ENCODE results near the gene CPED1.
"Not testable (repeated sequence)": the region's sequence is repeated elsewhere in the genome, so short reads cannot be mapped to it uniquely, and the experiment has no call there.

CPED1 gene

DNA sequence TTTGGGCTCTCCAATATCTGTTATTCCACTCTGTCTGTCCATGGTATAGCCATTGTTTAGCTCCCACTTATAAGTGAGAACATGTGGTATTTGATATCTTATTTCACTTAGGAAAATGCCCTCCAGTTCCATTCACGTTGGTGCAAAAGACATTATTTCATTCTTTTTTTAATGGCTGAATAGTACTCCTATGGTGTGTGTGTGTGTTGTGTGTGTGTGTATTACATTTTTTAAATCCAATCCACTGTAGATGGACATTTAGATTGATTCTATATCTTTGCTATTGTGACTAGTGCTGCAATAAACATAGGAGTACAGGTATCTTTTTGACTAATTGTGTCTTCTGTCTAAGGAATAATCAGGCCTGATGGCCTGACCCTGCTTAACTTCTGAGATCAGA lies 7.4 kb upstream of the CPED1 start:
- no peak for DNase-seq (ENCODE audit: low read depth in 2 of 2)

DNA sequence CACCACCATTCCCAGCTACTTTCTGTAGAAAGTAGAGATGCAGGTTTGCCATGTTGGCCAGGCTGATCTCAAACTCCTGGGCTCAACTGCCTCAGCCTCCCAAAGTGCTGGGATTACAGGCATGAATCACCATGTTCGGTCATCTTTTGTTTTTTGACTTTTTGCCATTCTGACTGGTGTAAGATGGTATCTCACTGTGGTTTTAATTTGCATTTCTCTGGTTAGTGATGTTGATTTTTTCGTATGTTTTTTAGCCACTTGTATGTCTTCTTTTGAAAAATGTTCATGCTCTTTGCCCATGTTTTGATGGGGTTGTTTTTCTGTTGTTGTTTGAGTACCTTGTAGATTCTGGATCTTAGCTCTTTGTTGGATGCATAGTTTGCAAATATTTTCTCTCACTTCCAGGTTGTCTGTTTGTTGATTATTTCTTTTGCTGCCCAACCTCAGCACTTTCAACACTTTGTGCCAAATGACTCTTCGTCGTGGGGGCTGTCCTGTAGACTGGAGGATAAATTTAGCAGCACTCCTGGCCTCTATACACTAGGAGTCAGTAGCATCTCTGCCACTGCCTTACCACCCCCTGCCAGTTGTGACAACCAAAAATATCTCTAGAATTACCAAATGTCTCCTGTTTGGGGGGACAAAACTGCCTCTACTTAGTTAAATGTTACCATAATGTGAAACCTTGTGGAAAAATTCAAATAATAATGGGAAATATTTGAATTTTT lies 6.5 kb upstream of the CPED1 start:
- DNase-seq (ENCODE audit: low read depth in 2 of 2): no peak

DNA sequence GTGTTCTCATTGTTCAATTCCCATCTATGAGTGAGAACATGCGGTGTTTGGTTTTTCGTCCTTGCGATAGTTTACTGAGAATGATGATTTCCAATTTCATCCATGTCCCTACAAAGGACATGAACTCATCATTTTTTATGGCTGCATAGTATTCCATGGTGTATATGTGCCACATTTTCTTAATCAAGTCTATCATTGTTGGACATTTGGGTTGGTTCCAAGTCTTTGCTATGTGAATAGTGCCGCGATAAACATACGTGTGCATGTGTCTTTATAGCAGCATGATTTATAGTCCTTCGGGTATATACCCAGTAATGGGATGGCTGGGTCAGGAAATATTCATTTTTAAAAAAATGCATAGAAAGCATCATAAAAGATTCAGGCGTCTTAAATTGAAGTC lies 4.9 kb upstream of the CPED1 start:
- DNase-seq (ENCODE audit: low read depth in 2 of 2): not testable (repeated sequence)

DNA sequence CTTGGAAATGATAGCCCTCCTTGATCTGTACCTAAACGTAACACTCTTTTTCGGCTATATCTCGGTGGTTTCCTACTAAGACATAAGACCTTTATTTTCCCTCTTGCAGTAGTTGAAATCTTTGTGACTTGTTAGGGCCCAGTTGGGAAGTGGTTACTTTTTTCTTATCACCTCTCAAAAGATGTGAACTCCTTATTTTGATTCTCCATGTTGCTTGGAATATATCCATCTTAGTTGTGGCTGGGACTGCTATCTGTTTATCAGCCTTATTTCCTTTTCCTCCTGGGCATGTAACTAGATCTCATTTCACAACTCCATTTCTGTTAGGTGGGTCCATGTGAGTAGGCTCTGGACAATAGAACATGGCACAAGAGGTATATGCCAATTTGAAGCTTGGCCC lies 4.1 kb upstream of the CPED1 start:
- DNase-seq (ENCODE audit: low read depth in 2 of 2): no peak

DNA sequence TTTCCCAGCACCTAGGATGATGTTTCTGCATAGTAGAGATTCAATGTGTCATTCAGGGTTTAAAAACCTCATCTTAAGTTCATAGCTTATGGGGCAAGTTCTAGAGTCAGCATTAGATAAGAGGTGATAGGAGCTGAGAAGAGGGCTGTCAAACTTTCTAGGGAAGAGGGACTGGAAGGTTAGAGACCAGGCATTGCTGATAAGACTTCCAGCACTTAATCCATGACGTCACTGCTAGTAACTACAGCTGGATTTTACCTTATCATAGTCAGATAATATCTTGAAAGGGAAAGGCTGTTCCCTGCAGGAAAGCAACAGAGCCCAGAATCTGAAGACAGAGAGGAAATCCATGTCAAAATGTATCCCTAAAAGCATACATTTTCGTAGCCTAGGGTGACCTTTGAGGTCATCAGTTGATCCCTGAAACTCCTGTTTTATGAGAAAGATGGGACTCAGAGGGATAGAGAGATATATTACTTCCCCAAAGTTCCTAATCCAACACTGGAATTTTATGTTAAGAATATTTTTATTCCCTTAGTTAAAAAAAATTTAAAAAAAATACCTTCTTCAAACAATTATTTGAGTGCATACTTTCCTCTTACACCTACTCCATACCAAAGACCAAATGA lies 3.3 kb upstream of the CPED1 start:
- no peak for DNase-seq (ENCODE audit: low read depth in 2 of 2)

DNA sequence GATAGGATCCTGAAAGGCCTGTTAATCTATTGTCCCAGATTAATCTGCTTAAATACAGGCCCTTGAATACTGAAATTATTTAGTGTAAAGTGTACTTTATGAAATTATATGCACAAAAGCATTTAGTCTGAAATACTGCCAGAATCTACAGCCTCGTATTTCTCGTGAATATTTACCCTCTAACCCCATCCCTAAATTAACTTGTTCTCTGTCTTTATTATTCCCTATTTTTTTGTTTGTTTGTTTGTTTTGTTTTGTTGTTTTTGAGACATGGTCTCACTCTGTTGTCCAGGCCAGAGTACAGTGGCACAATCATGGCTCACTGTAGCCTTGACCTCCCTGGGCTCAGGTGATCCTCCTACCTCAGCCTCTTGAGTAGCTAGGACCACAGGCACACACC lies 2.7 kb upstream of the CPED1 start:
- DNase-seq (ENCODE audit: low read depth in 2 of 2): no peak

DNA sequence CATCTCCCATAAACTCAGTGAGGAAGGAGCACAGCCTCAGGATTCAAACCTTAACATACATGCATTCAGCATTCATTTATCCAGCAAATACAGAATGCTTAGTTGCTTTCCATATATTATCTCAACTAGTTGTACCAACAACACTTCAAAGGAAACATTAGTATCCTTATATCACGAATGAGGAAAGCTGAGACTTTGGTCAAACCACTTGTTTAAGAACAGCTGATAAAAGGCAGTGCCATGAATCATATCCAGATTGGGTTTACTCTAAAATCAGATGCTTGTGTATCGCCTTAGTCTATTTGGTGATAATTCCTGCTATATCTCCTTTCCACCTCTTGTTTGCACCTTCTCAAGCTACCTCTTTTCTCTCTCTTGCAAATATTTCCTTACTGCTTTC lies 1.9 kb upstream of the CPED1 start:
- no peak for DNase-seq (ENCODE audit: low read depth in 2 of 2)

DNA sequence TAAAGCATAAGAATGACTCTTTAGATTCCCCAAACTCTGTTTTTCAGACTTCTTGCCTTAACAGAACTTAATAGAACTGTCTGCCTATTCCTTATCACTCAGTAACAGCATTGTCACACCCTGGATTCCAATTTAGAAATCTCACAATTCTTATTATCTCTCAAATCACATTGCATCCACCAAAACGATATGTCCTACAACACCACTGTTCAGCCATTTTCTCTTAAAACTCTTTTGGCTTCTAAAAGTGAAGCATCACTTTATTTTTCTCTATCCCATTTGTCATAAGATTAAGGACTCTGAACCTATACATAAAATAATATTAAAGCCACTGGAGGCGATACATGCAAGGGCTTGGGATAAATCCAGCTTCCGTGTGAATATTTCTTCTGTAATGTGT lies 1.2 kb upstream of the CPED1 start:
- no peak for DNase-seq (ENCODE audit: low read depth in 2 of 2)

DNA sequence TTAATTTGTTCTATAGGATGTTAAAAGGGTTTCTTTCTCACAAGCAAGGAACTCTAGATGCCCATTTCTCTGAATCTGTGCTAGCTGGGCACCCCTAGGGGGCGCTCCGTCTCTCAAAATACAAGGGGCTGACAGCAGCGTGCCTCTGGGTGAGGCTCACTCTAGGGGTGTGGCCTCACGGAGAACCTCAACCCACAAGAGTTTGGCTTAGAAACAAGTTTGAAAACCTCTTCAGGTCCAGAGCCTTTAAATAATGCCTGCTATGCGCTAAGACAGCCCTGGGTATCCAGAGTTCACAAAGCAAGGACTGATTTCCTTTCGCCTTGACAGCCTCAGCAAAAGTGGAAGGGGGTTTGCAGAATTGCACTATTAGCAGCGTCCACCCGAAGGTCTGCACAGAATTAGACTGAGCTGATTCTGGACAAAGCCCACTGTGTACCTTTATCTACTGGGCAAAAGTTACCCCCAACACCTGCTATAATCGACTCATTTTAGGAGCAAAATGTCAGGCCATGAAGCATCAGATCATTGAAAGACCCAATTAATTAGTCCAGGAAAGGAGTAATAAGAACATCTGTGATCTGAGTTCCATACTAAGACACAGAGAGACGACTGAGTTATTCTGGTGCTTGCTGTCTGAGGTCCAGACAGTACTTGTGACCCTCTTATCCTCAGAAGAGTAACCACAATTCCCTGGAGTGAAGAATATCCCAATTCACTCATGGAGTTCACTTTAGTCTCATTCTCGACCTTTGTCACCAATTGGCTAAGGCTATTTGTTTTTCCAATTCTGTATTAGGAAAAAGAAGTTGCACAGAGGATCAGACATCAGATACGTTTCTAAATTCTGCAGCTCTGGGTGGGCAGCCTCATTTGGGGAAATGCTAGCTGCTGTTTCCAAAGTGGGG lies 574 bp upstream of the CPED1 start:
- DNase-seq (ENCODE audit: low read depth in 2 of 2): peak; percentile 68 to 72

DNA sequence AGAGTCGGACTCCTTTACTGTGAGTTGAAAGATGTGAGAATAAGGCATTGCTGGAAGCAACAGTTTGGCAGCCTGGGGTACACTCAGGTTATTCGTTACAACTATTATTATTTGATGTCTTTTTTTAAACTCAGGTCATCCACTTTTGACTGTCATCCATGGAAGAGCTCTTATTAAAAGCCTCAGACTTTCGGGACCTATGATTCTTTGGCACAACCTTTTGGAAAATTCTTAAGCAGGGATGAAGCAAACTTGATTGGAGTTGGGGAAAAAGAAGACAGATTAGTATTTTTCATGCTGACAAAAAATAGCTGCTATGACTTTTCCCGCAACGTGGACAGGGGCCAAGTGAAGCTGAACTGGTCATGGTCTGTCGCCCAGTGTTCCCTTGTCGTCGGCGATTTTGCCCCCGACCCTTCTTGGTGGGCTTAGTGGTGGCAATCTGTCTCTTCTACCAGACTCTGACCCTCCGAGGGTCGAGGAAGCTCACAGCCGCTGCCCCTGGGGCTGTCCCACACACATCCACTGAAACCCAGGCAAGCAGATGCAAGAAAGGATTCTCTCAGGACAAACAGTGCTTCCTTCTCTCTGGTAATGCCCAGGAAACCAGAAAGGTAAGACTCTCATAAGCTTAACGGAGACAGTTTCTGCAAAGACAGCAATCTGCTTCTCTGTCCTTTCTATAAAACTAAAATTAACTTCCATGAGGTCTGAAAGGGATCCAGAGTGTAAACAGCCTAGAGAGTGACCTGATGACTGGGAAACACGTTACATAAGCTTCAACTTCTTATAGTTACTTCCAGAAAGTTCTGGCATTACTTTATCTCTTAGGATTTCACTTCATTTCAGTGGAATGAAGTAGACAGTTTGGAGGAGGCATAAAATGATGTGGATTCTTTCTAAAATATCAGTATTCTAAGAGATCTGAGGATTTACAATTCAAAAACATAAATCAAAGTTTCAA lies 1.0 kb downstream of the CPED1 start:
- no peak for DNase-seq (ENCODE audit: low read depth in 2 of 2)

DNA sequence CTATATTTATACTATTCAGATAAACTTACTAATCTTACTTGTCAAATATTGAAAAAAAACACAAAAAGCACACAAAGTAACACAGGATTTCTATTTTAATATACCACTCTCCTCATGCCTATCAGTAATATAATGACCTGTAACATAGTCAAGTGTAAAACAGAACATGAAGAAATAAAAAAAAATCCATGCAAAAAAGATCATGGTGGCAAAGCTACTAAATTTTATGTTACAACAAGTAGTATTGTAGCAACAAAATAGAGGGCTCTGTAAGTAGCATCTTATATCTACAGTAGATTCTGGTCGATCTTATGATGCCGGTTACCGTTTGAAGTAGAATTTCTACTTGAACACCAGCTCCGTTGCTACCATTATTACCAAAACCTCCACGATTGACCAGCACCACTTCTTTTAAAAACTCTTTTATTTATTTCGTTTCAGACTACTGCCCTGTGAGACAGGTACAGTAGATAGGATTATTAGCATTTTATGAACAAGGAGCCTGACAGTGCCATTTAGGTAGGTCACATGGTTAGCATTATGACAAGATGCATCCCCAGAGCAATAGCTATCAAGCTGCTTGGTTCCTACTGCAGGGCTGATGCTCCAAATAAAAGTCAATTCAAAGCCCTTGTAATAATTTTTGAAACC lies 2.1 kb downstream of the CPED1 start:
- no peak for DNase-seq (ENCODE audit: low read depth in 2 of 2)

DNA sequence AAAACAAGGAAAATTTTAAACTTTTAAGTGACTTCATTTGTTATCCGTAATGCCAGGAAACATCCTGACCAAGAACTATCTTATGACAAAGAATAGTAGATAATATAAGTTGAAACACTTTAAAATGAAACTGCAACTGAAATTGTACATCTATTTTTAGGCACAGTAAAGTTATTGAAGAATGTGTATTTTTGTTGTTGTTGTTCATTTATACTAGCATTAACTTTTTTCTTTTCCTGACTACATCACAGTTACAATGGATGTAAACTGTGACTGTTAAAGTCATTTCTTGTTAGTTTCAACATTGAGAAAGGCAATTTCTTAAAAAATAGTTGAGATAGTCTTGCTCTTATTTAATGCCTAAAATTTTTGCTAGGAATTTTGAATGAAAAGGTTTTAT lies 2.6 kb downstream of the CPED1 start:
- no peak for DNase-seq (ENCODE audit: low read depth in 2 of 2)

DNA sequence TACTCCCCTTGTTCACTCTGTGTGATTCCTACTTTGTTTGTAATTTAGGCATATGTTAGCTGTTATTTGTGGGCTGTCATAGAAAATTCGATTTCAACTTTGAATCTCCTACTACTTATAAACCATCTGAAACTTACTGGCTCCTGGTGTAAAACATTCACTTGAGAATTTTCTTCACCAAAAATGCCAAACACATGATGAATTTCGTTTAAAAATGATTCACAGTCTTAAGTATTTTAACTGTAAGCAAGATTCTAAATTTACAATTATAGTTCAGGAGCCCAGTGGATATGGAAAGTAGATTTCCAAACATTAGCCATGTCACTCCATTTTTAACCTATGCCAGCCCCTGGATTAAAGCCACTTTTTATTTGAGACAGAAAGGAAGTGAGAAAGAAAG lies 3.1 kb downstream of the CPED1 start:
- no peak for DNase-seq (ENCODE audit: low read depth in 2 of 2)

DNA sequence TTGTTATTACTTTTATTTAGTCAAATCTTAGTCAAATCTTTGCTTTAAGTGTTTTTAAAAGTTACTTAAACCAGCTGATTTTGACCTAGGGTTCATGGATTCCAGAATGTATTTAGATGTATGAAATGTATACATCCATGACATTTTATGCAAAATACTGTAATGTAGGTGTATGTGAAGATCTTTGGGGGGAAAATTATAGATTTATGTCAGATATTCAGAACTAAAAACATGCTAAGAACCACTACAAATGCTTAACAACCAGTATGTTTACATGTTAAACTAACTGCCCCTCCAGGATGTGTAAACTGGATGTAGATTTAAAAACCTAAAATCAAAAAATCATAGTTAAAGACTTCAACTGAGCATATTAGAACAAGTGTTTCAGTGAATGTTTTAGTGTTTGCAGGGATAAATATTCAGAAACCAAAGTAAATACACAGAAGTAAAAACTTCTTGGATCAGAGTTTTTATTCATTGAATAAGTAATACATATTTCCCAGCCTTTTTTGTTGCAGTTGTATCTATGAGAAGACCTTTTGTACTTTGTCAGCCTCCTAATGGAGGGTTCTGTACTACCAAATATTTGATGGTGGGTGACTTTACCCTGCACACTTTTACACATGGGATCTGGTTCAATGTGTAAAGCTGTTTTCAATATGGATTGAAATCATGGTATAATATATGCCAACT lies 3.9 kb downstream of the CPED1 start:
- DNase-seq (ENCODE audit: low read depth in 2 of 2): no peak

DNA sequence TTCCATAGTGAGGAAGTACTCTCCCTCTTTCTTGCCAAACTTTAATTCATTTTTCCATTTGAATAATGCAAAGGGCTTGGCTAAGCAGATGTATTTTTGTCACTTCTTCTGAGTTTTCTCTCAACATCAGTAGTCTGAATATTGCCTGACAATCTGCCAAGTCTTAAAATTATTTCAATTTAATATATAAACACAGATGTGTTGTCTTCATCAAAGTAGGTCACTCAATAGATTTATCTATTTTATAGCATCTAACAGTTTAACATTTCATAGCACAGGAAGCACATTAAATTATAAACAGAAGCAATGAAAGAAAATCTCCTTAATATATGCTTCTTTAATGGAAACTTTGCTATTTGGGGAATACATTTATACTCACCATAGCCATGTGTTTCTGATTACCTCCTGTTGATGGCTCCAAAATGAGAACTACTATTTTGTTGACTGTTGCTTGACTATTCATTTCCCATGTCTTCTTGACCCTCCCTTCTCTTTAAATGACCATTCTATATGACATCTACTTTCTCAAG lies 4.5 kb downstream of the CPED1 start:
- no peak for DNase-seq (ENCODE audit: low read depth in 2 of 2)

DNA sequence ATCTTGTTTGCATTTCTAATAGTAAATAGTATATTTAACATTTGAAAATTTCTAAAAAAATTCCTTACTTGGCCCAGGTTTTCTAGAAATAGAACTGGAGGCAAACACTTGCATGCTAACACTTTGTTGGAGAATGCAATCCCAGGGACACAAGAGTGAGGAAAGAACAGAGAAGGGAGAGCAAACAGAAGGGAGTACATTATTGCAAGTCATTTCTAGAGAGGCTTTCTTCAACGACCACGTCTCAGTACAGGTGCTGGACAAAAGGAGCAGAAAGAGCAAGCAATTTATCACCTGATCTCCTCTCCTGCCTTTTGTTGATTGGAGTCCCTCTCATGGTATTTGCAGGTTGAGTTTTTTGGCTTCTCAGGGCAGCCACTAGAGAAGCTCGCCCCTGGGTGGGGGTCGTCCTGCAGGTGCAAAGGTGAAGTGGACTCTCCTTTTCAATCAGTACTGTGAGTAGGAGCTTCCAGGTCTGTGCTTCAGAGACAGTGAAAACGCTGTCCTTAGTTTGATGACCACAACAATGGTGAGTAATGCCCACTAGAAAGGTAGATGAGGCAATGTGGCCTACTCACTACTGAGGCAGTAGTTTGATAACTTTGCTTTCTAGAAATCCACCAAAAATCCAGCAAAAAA lies 5.2 kb downstream of the CPED1 start:
- DNase-seq (ENCODE audit: low read depth in 2 of 2): no peak

DNA sequence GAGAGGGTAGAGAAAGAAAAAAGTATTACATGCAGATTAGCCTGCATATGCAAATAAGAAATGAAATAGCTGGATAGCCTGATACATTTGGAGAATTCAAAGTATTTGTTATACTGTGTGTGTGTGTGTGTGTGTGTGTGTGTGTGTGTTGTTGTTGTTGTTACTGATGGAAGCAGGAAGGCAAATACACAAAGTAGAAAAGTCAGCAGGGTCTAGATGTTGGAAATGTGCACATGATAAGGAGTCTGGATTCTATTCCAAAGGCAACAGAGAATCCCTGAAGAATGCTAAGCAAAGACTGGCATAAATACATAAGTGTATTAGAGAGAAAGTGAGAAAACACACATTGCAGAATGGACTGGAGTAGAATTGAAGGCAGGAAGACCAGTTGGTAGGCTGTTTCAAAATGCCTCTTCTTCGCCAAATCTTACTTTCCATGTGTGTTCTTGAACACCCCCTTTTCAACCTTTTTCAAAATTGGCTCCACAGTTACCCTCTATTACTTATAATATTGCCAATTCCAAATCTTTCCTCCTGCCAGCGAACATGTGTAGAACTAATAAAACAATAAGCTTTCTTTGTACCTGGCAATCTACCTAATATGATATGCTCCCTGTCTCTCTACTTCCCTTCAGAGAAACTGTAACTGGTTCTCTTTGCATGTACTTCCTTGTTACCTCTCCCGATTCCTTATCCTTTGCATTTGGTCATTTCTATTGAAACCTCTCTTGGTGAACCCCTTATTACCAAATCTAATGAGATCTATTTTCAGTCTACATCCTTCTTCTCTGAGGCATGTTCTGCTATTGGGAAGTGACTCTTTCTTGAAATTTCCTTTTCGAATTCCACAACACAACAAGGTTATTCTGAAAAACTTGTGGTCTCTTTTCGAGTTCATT lies 6.2 kb downstream of the CPED1 start:
- no peak for DNase-seq (ENCODE audit: low read depth in 2 of 2)

DNA sequence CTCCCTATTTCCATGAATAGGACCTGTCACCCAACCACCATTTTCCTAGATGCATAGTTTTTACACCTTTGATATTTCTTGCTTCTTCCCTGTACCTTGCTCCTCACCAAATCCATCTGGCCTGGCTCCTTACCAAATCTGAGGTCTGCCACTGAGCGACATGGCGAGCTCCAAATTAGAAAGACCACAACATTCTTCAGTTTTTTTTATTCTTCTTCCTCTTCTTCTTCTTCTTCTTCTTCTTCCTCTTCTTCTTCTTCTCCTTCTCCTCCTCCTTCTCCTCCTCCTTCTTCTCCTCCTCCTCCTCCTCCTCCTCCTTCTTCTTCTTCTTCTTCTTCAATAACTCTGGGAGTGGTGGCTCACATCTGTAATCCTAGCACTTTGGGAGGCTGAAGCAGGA lies 7.1 kb downstream of the CPED1 start:
- DNase-seq (ENCODE audit: low read depth in 2 of 2): no peak
